ENCODE measurements around the gene PPP4C.
"Not testable (repeated sequence)": the region's sequence is repeated elsewhere in the genome, so short reads cannot be mapped to it uniquely, and the experiment has no call there.

The PPP4C gene

DNA sequence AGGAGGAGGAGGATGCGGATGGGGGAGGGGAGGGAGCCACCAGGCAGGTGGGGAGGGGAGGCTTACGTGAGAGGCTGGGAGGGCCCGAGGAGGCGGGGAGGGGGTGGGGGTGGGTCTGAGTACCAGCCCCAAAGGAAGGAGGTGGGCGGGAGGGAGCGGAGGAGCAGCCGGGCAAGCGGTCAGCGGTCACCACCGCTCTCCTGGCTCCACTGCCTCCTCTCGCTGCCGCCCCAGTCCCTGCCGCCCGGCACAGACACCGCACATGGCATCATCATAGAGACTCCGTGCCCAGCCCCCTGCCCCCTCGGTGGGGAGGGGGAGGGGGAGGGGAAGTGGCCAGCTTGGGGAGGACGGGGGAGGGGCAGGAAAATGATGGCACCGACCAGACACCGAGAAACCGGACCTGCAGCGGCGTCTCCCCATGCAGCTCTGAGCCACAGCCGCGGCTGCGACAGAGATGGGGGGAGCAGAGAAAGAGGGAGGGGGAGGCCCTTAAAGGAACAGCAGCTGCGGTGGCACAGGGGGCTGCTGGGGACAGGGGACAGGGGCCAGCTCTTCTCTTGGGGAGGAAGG, 44.9 kb upstream of the PPP4C start, which contains the start of gene TLCD3B:
Gene TLCD3B, minus strand, starts transcription at position 431 of the 573 bp plus-strand sequence. CDS start 744 bp downstream, outside the sequence.
- ChIA-PET POLR2A (no interaction called here), CTCF (interaction anchor here (1.0 to 3.8 kb wide), 18 partner anchors 7 to 1085 kb away, joined by 3 to 47 read pairs (median 6); partner anchors contain the start of gene C16orf92)
- TF ChIP-seq CTCF (IDR thresholded peaks at IDR 0.05; ENCODE audit: control extremely low read depth, extremely low read depth, low read depth, missing control alignments): no peak
- DNase-seq (ENCODE audit: extremely low spot score): no peak

DNA sequence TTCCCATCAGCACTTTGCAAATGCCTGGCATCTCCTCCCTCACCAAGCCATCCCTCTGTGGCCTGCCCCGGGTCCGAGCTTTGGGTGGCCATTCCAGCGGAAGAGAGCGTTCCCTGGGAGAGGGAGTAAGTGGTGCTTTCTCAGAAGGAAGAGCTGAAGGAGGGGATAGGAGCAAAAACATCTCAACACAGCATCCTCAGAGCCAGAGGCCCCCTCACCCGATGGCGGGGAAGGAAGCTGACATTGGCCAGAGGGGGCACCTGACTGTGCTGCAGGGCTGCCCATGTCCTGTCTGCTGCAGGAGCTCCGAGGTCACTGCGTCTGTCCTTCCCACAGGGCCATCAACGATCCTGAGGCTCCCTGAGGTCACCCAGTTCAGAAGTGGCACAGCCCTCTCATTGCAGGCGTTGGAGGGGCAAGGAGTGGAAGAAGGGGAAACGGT, 44.3 kb upstream of the PPP4C start:
- ChIA-PET CTCF (interaction anchor here (0.7 to 3.8 kb wide), 27 partner anchors 8 to 1086 kb away, joined by 3 to 47 read pairs (median 5); partner anchors contain the start of gene C16orf92), POLR2A (no interaction called here)
- no peak for DNase-seq (ENCODE audit: extremely low spot score)
- no peak for TF ChIP-seq CTCF (IDR thresholded peaks at IDR 0.05; ENCODE audit: control extremely low read depth, extremely low read depth, low read depth, missing control alignments)

- ChIA-PET POLR2A (no interaction called here), CTCF (interaction anchor here (0.7 to 3.8 kb wide), 40 partner anchors 9 to 1087 kb away, joined by 3 to 47 read pairs (median 3); partner anchors contain the start of gene C16orf92)
- TF ChIP-seq CTCF (IDR thresholded peaks at IDR 0.05; ENCODE audit: control extremely low read depth, extremely low read depth, low read depth, missing control alignments): peak; percentile 90
- peak; percentile 83 for DNase-seq (ENCODE audit: extremely low spot score)
Observed at GRCh38 chr16:30032083-30032819, 43.5 kb upstream of the PPP4C start.

DNA sequence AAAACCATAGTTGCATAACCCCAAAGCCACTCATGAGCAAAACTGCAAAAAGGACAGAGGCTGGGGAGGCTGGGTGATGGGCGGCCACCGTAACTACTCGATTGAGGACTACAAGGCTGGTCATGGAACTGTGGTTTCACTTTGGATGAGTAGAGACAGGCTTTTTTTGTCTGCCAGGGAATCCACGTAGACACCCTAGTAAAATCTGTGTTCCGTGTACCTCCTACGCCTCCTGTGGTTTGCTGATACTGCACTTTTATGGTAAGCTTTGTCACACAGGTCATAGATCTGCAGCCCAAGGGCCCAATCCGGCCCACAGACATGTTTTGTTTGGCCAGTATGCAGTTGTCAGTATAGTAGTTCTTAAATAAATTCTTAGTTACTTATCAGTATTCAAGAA, 42.5 kb upstream of the PPP4C start:
- no peak for DNase-seq (ENCODE audit: extremely low spot score)
- ChIA-PET CTCF (interaction anchor here (0.9 to 3.8 kb wide), 14 partner anchors 9 to 332 kb away, joined by 3 to 47 read pairs (median 9); partner anchors contain the start of gene C16orf92), POLR2A (no interaction called here)
- no peak for TF ChIP-seq CTCF (IDR thresholded peaks at IDR 0.05; ENCODE audit: control extremely low read depth, extremely low read depth, low read depth, missing control alignments)

GRCh38 chr16:30040221-30040620, 35.6 kb upstream of the PPP4C start:
- POLR2A ChIA-PET: no interaction called here
- CTCF ChIA-PET: interaction anchor here (0.6 to 6.1 kb wide), 3 partner anchors 8 to 318 kb away, joined by 3 to 47 read pairs (median 3); partner anchors contain the start of gene TLCD3B
- no peak for DNase-seq (ENCODE audit: extremely low spot score)
- TF ChIP-seq CTCF (IDR thresholded peaks at IDR 0.05; ENCODE audit: control extremely low read depth, extremely low read depth, low read depth, missing control alignments): no peak

- POLR2A ChIA-PET; DNase-seq (ENCODE audit: extremely low spot score): not testable (repeated sequence)
- CTCF ChIA-PET: interaction anchor here (1.2 to 6.1 kb wide), 2 partner anchors 8 to 349 kb away, joined by 3 to 47 read pairs; partner anchors contain the start of gene TLCD3B
Observed at GRCh38 chr16:30040690-30041089, 35.1 kb upstream of the PPP4C start.
